SU-DHL-6 (cell line): ENCODE measurements around the gene DTNA.

Experiments used
- H2AFZ ChIP-seq: fragments of 200-600 bp; sonication (generic); 2 replicates; pipeline ENCODE4 v1.6.1; 2014; ENCODE audit warnings: low read depth, mild to moderate bottlenecking, moderate library complexity, mixed read lengths, antibody characterized with exemption, low read length; ENCODE audit not compliant: severe bottlenecking
- H3F3A ChIP-seq: fragments of 200-600 bp; shearing (Covaris generic); 2 replicates; pipeline ENCODE4 v1.6.0; 2016; ENCODE audit warnings: antibody characterized with exemption, mild to moderate bottlenecking; ENCODE audit not compliant: insufficient read depth
- H3K27ac ChIP-seq: fragments of 200-600 bp; sonication (generic); 2 replicates; pipeline ENCODE4 v1.5.1; 2016; ENCODE audit warnings: low read depth, mild to moderate bottlenecking, low read length, moderate library complexity, mixed read lengths
- H3K27me3 ChIP-seq: fragments of 200-600 bp; sonication (generic), shearing (Covaris generic); 2 replicates; pipeline ENCODE4 v1.6.0; 2014; ENCODE audit warnings: mild to moderate bottlenecking, low read length
- H3K36me3 ChIP-seq: fragments of 200-600 bp; sonication (generic); 2 replicates; pipeline ENCODE4 v1.6.1; 2014; ENCODE audit warnings: mild to moderate bottlenecking, low read length, mixed read lengths
- H3K4me2 ChIP-seq: fragments of 300-600, 200-600 bp; shearing (Covaris generic), sonication (generic); 2 replicates; pipeline ENCODE4 v1.6.0; 2014; ENCODE audit warnings: low read length, low read depth, mild to moderate bottlenecking; ENCODE audit not compliant: poor library complexity, severe bottlenecking
- H3K4me3 ChIP-seq: fragments of 200-600 bp; sonication (generic); 2 replicates; pipeline ENCODE4 v1.5.1; 2014; ENCODE audit warnings: antibody characterized with exemption, low read length, mild to moderate bottlenecking, mixed read lengths; ENCODE audit not compliant: insufficient read depth, poor library complexity, severe bottlenecking
- H3K79me2 ChIP-seq: fragments of 200-600 bp; sonication (generic); 2 replicates; pipeline ENCODE4 v1.6.1; 2014; ENCODE audit warnings: mild to moderate bottlenecking, low read length, moderate library complexity; ENCODE audit not compliant: insufficient read depth
- H3K9ac ChIP-seq: fragments of 200-600 bp; sonication (generic); 2 replicates; pipeline ENCODE4 v1.7.0; 2014; ENCODE audit warnings: mild to moderate bottlenecking, low read length
- H3K9me2 ChIP-seq: fragments of 200-600 bp; sonication (generic); replicated peaks from 2 replicates; pipeline ENCODE4 v1.6.1; 2014; ENCODE audit warnings: low read length; ENCODE audit not compliant: insufficient read depth
- H3K9me3 ChIP-seq: fragments of 200-600 bp; sonication (generic); 2 replicates; pipeline ENCODE4 v1.6.1; 2014; ENCODE audit warnings: low read length, mixed read lengths; ENCODE audit not compliant: insufficient read depth
- H4K20me1 ChIP-seq: fragments of 200-600 bp; sonication (generic); 2 replicates; pipeline ENCODE4 v1.6.1; 2014; ENCODE audit warnings: low read depth, mild to moderate bottlenecking, antibody characterized with exemption, low read length, moderate library complexity, mixed read lengths
- EZH2phosphoT487 ChIP-seq: fragments of 200-600 bp; sonication (generic), shearing (Covaris generic); conservative IDR thresholded peaks from 2 replicates; pipeline ENCODE4 v1.6.1; 2018; ENCODE audit warnings: mild to moderate bottlenecking, antibody characterized with exemption, low read length, moderate library complexity, mixed read lengths
- TF ChIP-seq, protein P1 (sequence below): fragments of 200-600 bp; sonication (generic); IDR thresholded peaks from one replicate; pipeline ENCODE4 v1.5.1; 2017; ENCODE audit warnings: antibody characterized with exemption, mild to moderate bottlenecking, low read length, moderate library complexity; ENCODE audit not compliant: insufficient read depth, poor library complexity, severe bottlenecking

DTNA gene

GRCh38 chr18:34701911-34702310 is 8.2 kb upstream of the DTNA start:
- no peaks in the 10 kb centered on the region for H3K9me3 ChIP-seq
- H3K27me3 ChIP-seq: no peaks in the 10 kb centered on the region
- no peaks in the 10 kb centered on the region for H4K20me1 ChIP-seq
- H3K36me3 ChIP-seq: no peaks in the 10 kb centered on the region
- H3K9ac ChIP-seq: no peak overlapping the region
- H3K27ac ChIP-seq: no peak overlapping the region
- no peak overlapping the region for H3K4me3 ChIP-seq
- H3K79me2 ChIP-seq: no peaks in the 10 kb centered on the region
- H3F3A ChIP-seq: no peaks in the 10 kb centered on the region
- no peak overlapping the region for H2AFZ ChIP-seq
- H3K4me2 ChIP-seq: no peak overlapping the region
- no peak for TF ChIP-seq EZH2phosphoT487
- TF ChIP-seq, protein P1, sequence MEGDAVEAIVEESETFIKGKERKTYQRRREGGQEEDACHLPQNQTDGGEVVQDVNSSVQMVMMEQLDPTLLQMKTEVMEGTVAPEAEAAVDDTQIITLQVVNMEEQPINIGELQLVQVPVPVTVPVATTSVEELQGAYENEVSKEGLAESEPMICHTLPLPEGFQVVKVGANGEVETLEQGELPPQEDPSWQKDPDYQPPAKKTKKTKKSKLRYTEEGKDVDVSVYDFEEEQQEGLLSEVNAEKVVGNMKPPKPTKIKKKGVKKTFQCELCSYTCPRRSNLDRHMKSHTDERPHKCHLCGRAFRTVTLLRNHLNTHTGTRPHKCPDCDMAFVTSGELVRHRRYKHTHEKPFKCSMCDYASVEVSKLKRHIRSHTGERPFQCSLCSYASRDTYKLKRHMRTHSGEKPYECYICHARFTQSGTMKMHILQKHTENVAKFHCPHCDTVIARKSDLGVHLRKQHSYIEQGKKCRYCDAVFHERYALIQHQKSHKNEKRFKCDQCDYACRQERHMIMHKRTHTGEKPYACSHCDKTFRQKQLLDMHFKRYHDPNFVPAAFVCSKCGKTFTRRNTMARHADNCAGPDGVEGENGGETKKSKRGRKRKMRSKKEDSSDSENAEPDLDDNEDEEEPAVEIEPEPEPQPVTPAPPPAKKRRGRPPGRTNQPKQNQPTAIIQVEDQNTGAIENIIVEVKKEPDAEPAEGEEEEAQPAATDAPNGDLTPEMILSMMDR: no peak
- H3K9me2 ChIP-seq: no peaks in the 10 kb centered on the region

GRCh38 chr18:34702814-34703213 is 7.3 kb upstream of the DTNA start:
- Histone ChIP-seq H3K9me3 (no peaks in the 10 kb centered on the region), H3K4me3 (no peak overlapping the region), H3F3A (no peaks in the 10 kb centered on the region), H3K79me2 (no peaks in the 10 kb centered on the region), H3K4me2 (no peak overlapping the region), H3K27ac (no peak overlapping the region), H2AFZ (no peak overlapping the region), H3K9me2 (no peaks in the 10 kb centered on the region), H3K9ac (no peak overlapping the region), H3K36me3 (no peaks in the 10 kb centered on the region), H4K20me1 (no peaks in the 10 kb centered on the region), H3K27me3 (no peaks in the 10 kb centered on the region)
- TF ChIP-seq, protein P1: no peak
- no peak for TF ChIP-seq EZH2phosphoT487

GRCh38 chr18:34704074-34704473 is 6.0 kb upstream of the DTNA start:
- no peaks in the 10 kb centered on the region for H3K9me2 ChIP-seq
- no peak overlapping the region for H3K4me3 ChIP-seq
- H3K36me3 ChIP-seq: no peaks in the 10 kb centered on the region
- H3K27me3 ChIP-seq: no peaks in the 10 kb centered on the region
- no peaks in the 10 kb centered on the region for H3K9me3 ChIP-seq
- H4K20me1 ChIP-seq: no peaks in the 10 kb centered on the region
- H2AFZ ChIP-seq: no peak overlapping the region
- H3K9ac ChIP-seq: no peak overlapping the region
- no peak overlapping the region for H3K27ac ChIP-seq
- H3F3A ChIP-seq: no peaks in the 10 kb centered on the region
- H3K79me2 ChIP-seq: no peaks in the 10 kb centered on the region
- H3K4me2 ChIP-seq: no peak overlapping the region
- TF ChIP-seq, protein P1: no peak
- no peak for TF ChIP-seq EZH2phosphoT487
